Measurements from ENCODE around the gene FHIT. TPM values are rescaled to one million over a fixed set of nuclear protein-coding genes. Genes with fewer than 3 reads are reported as not detected.

FHIT gene
- total and polyA plus RNA-seq, 2 of the 4 experiments (the other 2 are of a cell fraction) = 0.07 TPM; not detected in 1

DNA sequence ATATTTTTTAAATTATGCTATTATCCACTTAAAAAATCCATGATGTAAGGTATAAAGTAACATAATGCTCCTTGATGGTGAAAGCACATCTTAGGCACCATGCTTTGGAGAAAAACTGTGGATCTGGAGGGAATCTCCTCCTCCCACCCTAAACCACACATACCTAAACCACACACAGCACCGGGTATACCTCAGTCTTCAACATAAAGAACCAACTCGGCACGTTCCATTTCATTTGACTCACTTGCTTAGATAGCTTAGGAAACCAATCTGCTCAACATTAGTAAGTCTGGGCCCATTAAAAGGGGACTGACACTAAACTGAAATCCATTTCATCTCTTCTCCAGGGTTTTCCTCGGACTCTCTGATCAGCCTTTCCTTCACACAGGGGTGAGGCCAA lies 1255.7 kb downstream of the FHIT start:
- ATAC-seq (ENCODE audit: low read depth) = no peak
- no peak overlapping the region for H2BK120ac ChIP-seq (ENCODE audit: low read depth, low read length)
- no peak overlapping the region for H2AFZ ChIP-seq (replicated peaks; ENCODE audit: low read length, poor library complexity)
- no peak overlapping the region for H2BK20ac ChIP-seq (ENCODE audit: low read depth, low read length)
- no peaks in the 10 kb centered on the region for H3K9me1 ChIP-seq (ENCODE audit: insufficient read depth, low read length)
- no peak overlapping the region for H3K18ac ChIP-seq (ENCODE audit: low read depth, low read length)
- no peak overlapping the region for H4K91ac ChIP-seq (ENCODE audit: insufficient read depth, low read depth, low read length)
- H3K4me2 ChIP-seq (ENCODE audit: low read depth, low read length) = no peak overlapping the region
- H2AK5ac ChIP-seq (ENCODE audit: low read depth, low read length) = no peak overlapping the region
- ChIA-PET POLR2A (ENCODE audit: unreplicated experiment) (no interaction called here), CTCF (interaction anchor here (0.8 kb wide), 2 partner anchors 14 to 1158 kb away, joined by 3 to 4 read pairs; no protein-coding TSS in a partner anchor)
- 85% methylated on average over 3 of the region's 4 CpGs; no CpG with 5 or more reads in 1 of the 2 experiments for WGBS, 2 experiments (ENCODE audit: extremely low coverage in 2 of 2, insufficient read length in 1 of 2)
- H2BK5ac ChIP-seq (ENCODE audit: low read depth, low read length, poor library complexity, severe bottlenecking) = no peak overlapping the region
- no peaks in the 10 kb centered on the region for H3K4me1 ChIP-seq (ENCODE audit: control insufficient read depth, insufficient read depth, low read length)
- no peak overlapping the region for H3K56ac ChIP-seq (ENCODE audit: extremely low read depth, insufficient read depth, low read length)
- no peaks in the 10 kb centered on the region for H4K20me1 ChIP-seq (ENCODE audit: insufficient read depth, low read length)
- H2AK9ac ChIP-seq (replicated peaks; ENCODE audit: low read depth, low read length, poor library complexity) = no peak overlapping the region
- H3K9me3 ChIP-seq (ENCODE audit: control insufficient read depth, insufficient read depth, low read length) = no peaks in the 10 kb centered on the region
- no TSS peak for BruUV-seq (replicated peaks)
- no peak for DNase-seq
- no peak overlapping the region for H2BK15ac ChIP-seq (ENCODE audit: low read depth, low read length)
- H3K79me1 ChIP-seq (ENCODE audit: low read depth in 1 of 2, low read length in 2 of 2) = no peaks in the 10 kb centered on the region
- no peak overlapping the region for H3K14ac ChIP-seq (replicated peaks; ENCODE audit: low read depth, low read length)
- no peak overlapping the region for H4K5ac ChIP-seq (ENCODE audit: low read depth, low read length)
- H3K9ac ChIP-seq (ENCODE audit: low read depth, low read length) = no peak overlapping the region
- intact Hi-C loops (cut with micrococcal nuclease) (no loop called here), in situ Hi-C loops (cut with MboI; ENCODE audit: low sequenced_read_pairs) (no loop called here), dilution Hi-C loops (cut with HindIII; ENCODE audit: low sequenced_read_pairs, unreplicated experiment) (no loop called here)
- H3K27ac ChIP-seq (ENCODE audit: insufficient read depth, low read length) = no peak overlapping the region
- H4K8ac ChIP-seq (ENCODE audit: low read depth in 2 of 2, low read length in 2 of 2) = no peak overlapping the region
- TF ChIP-seq RCOR1 (IDR thresholded peaks at IDR 0.05; ENCODE audit: insufficient replicate concordance, low read length) (no peak), RAD21 (IDR thresholded peaks at IDR 0.05; ENCODE audit: low read length) (no peak), SMC3 (IDR thresholded peaks at IDR 0.05; ENCODE audit: low read depth, low read length) (no peak), CEBPB (IDR thresholded peaks at IDR 0.05; ENCODE audit: low read depth, low read length) (no peak), USF2 (IDR thresholded peaks at IDR 0.05; ENCODE audit: low read depth, low read length) (no peak), RFX5 (IDR thresholded peaks at IDR 0.05; ENCODE audit: low read depth, low read length) (no peak), CHD1 (IDR thresholded peaks at IDR 0.05; ENCODE audit: low read depth, low read length) (no peak), ELK1 (IDR thresholded peaks at IDR 0.05; ENCODE audit: borderline replicate concordance, low read depth, low read length) (no peak), MAFK (IDR thresholded peaks at IDR 0.05; ENCODE audit: low read depth, low read length) (no peak), NFE2L2 (IDR thresholded peaks at IDR 0.05; ENCODE audit: low read depth, low read length) (no peak), MXI1 (IDR thresholded peaks at IDR 0.05; ENCODE audit: borderline replicate concordance, low read depth, low read length) (no peak), CTCF (conservative IDR thresholded peaks at IDR 0.05; ENCODE audit: low read depth, low read length) (no peak), MAZ (IDR thresholded peaks at IDR 0.05; ENCODE audit: borderline replicate concordance, low read depth, low read length) (no peak), POLR2A (IDR thresholded peaks at IDR 0.05; ENCODE audit: low read depth, low read length) (no peak), FOS (IDR thresholded peaks at IDR 0.05; ENCODE audit: low read depth, low read length) (no peak), BHLHE40 (IDR thresholded peaks at IDR 0.05; ENCODE audit: low read depth, low read length) (no peak)
- no peak overlapping the region for H3K23ac ChIP-seq (ENCODE audit: low read depth, low read length)
- H3K36me3 ChIP-seq (ENCODE audit: control insufficient read depth, insufficient read depth, low read length) = no peaks in the 10 kb centered on the region
- H3K4me3 ChIP-seq (ENCODE audit: insufficient read depth, low read depth, low read length) = no peak overlapping the region
- no peaks in the 10 kb centered on the region; the same call in 1 of the 2 replicates for H3K27me3 ChIP-seq (ENCODE audit: control insufficient read depth, insufficient read depth, low read length)
- no peak overlapping the region for H3K4ac ChIP-seq (ENCODE audit: low read depth, low read length)
